HEK293T (cell line): ENCODE data around the gene NRG3.

Source experiments
- FOXA1 ChIP-seq: fragments of 450-650 bp; IDR thresholded peaks from 2 replicates; pipeline ENCODE4 v1.6.1; 2016; ENCODE audit warnings: mild to moderate bottlenecking
- FOXM1 ChIP-seq: fragments of 450-650 bp; IDR thresholded peaks from 2 replicates; pipeline ENCODE4 v1.6.1; 2017; ENCODE audit warnings: mild to moderate bottlenecking, borderline replicate concordance
- NFRKB ChIP-seq: fragments of 450-650 bp; IDR thresholded peaks from 2 replicates; pipeline ENCODE4 v1.6.1; 2016; ENCODE audit warnings: mild to moderate bottlenecking, moderate library complexity
- SUZ12 ChIP-seq: fragments of 450-650 bp; IDR thresholded peaks from 2 replicates; pipeline ENCODE4 v1.6.1; 2016; ENCODE audit warnings: mild to moderate bottlenecking
- TF ChIP-seq, protein P1 (sequence below): fragments of 450-650 bp; IDR thresholded peaks from 2 replicates; pipeline ENCODE4 v1.6.1; 2016

- TF ChIP-seq FOXM1 (no peak), NFRKB (no peak), SUZ12 (no peak), FOXA1 (no peak)
- TF ChIP-seq, protein P1, sequence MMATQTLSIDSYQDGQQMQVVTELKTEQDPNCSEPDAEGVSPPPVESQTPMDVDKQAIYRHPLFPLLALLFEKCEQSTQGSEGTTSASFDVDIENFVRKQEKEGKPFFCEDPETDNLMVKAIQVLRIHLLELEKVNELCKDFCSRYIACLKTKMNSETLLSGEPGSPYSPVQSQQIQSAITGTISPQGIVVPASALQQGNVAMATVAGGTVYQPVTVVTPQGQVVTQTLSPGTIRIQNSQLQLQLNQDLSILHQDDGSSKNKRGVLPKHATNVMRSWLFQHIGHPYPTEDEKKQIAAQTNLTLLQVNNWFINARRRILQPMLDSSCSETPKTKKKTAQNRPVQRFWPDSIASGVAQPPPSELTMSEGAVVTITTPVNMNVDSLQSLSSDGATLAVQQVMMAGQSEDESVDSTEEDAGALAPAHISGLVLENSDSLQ: no peak
Observed at GRCh38 chr10:82400841-82401240, 525.8 kb downstream of the NRG3 start.
